Ascending aorta (tissue), 2 donors: ENCODE results near the gene OR5AN1. TPM values are rescaled to one million over a fixed set of nuclear protein-coding genes. Genes with fewer than 3 reads are reported as not detected.

ENCODE experiments used
- DNase-seq, 2 donors: peaks; one replicate each; pipeline ENCODE4 v3.0.0-alpha.2; 2019; ENCODE audit warnings: low spot score in 2 of 2
- H3K27ac ChIP-seq, 2 donors: fragments of 200-600 bp; sonication (generic); one replicate each; pipeline ENCODE4 v1.5.1; 2016 to 2017; ENCODE audit warnings: mild to moderate bottlenecking in 1 of 2
- H3K27me3 ChIP-seq: fragments of 200-600 bp; sonication (generic); one replicate; pipeline ENCODE4 v1.5.1; 2017
- H3K36me3 ChIP-seq, 2 donors: fragments of 200-600 bp; sonication (generic); one replicate each; pipeline ENCODE4 v1.5.1; 2016
- H3K4me1 ChIP-seq, 2 donors: fragments of 200-600 bp; sonication (generic); one replicate each; pipeline ENCODE4 v1.5.1; 2016 to 2017; ENCODE audit warnings: mild to moderate bottlenecking in 1 of 2
- H3K4me3 ChIP-seq, 2 donors: fragments of 200-600 bp; sonication (generic); one replicate each; pipeline ENCODE4 v1.5.1; 2016 to 2017; ENCODE audit warnings: mild to moderate bottlenecking in 1 of 2
- H3K9me3 ChIP-seq, 2 donors: fragments of 200-600 bp; sonication (generic); one replicate each; pipeline ENCODE4 v1.5.1; 2016
- intact Hi-C: fragments of 100-400 bp; cut with DNase I; formaldehyde crosslinking; loops from one replicate; pipeline ENCODE4 v1.15.1; 2023
- total RNA-seq: library from RNA; depleted of rRNA; stranded (reverse); fragments of >200 nt; gene quantifications from one replicate; pipeline ENCODE4 v1.1.0, GENCODE V29; 2016
- TF ChIP-seq, protein P1 (sequence below), 3 experiments: fragments of 200-600 bp in 2 of 3; fragments of 450-650 bp in 1 of 3; sonication (generic) in 2 of 3; IDR thresholded peaks; one replicate each; pipeline ENCODE4 v1.5.1; 2016 to 2019; ENCODE audit warnings: antibody characterized with exemption in 3 of 3, mild to moderate bottlenecking in 1 of 3, moderate library complexity in 1 of 3

OR5AN1 gene
- total RNA-seq, 1 donor from 2014 or later, result not detected

DNA sequence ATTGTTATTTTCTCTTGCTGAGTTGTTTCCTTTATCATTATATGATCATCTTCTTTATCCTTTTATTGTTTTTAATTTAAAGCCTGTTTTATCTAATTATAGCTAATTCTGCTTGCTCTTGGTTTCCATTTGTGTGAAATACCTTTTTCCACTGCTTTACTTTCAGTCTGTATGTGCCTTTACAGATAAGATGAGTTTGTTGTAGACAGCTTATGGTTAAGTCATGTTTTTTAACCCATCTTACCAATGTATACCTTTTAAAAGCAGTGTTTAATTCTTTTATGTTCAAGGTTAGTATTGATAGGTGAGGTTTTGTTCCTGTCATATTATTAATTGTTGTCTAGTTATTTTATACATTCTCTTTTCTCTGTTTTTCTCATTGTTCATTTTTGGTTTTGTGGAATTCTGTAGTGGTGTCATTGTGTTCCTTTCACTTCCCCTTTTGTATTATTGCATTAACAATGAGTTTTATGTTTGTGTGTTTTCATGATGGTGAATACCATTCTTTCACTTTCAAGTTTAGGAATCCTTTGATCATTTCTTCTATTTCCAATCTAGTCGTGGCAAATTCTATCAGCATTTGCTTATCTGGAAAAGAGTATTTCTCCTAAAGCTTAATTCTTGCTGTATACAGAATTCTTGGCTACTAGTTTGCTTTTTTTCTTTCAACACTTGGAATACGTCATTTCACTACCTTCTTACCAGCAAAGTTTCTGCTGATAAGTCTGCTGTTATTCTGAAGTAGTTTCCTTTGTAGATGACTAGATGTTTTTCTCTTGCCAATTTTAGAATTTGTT is 21.8 kb downstream of the OR5AN1 start:
- Histone ChIP-seq H3K9me3 (no peaks in the 10 kb centered on the region), H3K27ac (no peak overlapping the region), H3K27me3 (no peaks in the 10 kb centered on the region), H3K36me3 (no peaks in the 10 kb centered on the region), H3K4me3 (no peak overlapping the region), H3K4me1 (no peaks in the 10 kb centered on the region)
- intact Hi-C loops, result no loop called here
- TF ChIP-seq, protein P1, sequence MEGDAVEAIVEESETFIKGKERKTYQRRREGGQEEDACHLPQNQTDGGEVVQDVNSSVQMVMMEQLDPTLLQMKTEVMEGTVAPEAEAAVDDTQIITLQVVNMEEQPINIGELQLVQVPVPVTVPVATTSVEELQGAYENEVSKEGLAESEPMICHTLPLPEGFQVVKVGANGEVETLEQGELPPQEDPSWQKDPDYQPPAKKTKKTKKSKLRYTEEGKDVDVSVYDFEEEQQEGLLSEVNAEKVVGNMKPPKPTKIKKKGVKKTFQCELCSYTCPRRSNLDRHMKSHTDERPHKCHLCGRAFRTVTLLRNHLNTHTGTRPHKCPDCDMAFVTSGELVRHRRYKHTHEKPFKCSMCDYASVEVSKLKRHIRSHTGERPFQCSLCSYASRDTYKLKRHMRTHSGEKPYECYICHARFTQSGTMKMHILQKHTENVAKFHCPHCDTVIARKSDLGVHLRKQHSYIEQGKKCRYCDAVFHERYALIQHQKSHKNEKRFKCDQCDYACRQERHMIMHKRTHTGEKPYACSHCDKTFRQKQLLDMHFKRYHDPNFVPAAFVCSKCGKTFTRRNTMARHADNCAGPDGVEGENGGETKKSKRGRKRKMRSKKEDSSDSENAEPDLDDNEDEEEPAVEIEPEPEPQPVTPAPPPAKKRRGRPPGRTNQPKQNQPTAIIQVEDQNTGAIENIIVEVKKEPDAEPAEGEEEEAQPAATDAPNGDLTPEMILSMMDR (IDR thresholded peaks at IDR 0.05), result no peak
- DNase-seq, result no peak

DNA sequence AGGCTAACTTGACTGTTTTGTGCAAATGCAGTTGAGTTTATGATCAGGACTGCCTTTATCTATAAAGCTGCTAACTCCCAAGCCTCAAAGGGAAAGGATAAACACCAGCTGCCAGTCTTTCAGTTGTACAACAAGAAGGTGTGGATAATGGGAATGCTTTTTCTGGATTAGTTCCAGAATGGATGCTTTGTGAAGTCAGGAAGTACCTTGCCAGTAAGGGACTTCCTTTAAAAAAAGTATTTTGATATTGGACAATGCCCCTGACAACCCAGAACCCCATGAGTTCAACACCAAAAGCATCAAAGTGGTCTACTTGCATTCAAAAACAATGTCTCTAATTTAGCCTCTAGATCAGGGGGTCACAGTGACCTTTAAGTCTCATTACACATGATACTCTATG is 35.5 kb downstream of the OR5AN1 start:
- intact Hi-C loops, result no loop called here
- Histone ChIP-seq H3K4me3 (no peak overlapping the region), H3K4me1 (no peaks in the 10 kb centered on the region), H3K27ac (no peak overlapping the region), H3K27me3 (no peaks in the 10 kb centered on the region), H3K36me3 (no peaks in the 10 kb centered on the region), H3K9me3 (no peaks in the 10 kb centered on the region)
- TF ChIP-seq, protein P1 (IDR thresholded peaks at IDR 0.05), result no peak
- no peak for DNase-seq

DNA sequence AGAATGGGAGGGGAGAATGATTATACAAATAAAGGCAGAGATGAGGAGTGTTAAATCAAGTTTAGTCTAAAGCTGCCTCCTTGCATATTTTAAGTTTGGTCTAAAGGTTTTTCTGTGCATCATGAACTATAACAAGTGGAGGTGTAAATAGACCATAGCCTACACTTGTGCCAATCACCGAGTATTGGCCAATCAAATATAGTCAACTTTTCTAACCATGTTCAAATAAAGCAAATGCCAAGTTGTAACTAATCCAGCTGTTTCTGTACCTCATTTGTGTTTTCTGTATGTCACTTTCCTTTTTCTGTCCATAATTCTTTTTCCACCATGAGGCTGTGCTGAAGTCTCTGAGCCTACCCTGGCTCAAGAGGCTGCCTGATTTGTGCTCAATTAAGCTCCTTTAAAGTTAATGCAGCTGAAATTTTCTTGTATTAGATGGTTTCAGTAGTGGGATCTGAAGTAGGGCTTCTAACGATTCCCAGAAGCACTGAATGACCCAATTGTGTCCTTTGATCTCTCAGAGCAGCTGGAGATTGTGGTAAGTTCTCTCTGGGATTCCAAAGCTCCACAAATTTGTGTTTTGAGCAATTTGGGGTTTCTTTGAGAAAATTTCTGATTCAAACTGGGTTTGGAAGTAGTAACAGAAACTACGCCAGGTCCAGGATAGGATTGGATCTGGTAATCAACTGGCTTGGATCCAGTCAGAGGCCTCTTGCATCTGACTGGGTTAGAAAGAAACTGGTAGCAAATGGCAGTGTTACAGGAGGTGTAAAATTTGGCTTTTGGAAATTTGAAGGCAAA is 42.0 kb downstream of the OR5AN1 start:
- H3K4me1 ChIP-seq, result no peaks in the 10 kb centered on the region
- TF ChIP-seq, protein P1 (IDR thresholded peaks at IDR 0.05), result no peak
- H3K27me3 ChIP-seq, result no peaks in the 10 kb centered on the region
- H3K9me3 ChIP-seq, result no peaks in the 10 kb centered on the region
- DNase-seq, result no peak
- intact Hi-C loops, result no loop called here
- no peaks in the 10 kb centered on the region for H3K36me3 ChIP-seq
- H3K4me3 ChIP-seq, result no peak overlapping the region
- no peak overlapping the region for H3K27ac ChIP-seq

DNA sequence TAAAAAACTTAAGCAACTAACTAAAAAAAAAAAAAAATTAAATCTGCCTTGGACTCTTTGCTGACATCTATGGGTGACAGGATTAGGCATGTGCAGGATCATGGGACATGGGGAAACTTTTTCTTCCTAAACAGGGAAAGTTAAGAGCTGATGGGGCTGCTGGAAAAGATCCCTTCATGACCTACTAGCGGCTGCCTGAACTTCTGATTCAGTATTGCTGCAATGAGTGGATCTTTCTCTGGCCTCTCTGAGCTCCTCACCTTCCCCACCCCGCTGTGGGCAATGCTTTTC is 42.5 kb downstream of the OR5AN1 start:
- TF ChIP-seq, protein P1 (IDR thresholded peaks at IDR 0.05), result no peak
- no peaks in the 10 kb centered on the region for H3K4me1 ChIP-seq
- no peaks in the 10 kb centered on the region for H3K27me3 ChIP-seq
- no peak overlapping the region for H3K27ac ChIP-seq
- intact Hi-C loops, result no loop called here
- no peaks in the 10 kb centered on the region for H3K9me3 ChIP-seq
- H3K4me3 ChIP-seq, result no peak overlapping the region
- no peak for DNase-seq
- H3K36me3 ChIP-seq, result no peaks in the 10 kb centered on the region

DNA sequence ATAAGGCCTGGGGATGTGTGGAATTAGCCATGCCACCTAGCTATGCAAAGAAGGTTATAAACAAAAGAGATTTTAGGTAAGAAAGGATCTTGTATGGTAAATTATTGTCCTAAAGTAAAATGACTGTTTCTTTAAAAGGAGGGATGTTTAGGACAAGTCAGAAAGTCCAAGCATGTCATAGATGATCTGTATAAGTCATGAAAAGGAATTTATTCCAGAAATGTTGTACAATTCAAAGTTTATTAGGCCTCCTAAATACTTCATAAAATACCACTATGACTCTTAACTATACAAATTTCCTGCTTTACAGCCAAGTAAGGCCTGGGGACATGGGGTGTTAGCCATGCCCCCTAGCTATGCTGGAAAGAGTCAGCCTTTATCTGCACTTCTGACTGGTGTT is 44.9 kb downstream of the OR5AN1 start:
- Histone ChIP-seq H3K9me3 (no peaks in the 10 kb centered on the region), H3K4me3 (no peak overlapping the region), H3K27me3 (no peaks in the 10 kb centered on the region), H3K27ac (no peak overlapping the region), H3K4me1 (no peaks in the 10 kb centered on the region), H3K36me3 (no peaks in the 10 kb centered on the region)
- TF ChIP-seq, protein P1 (IDR thresholded peaks at IDR 0.05), result no peak
- intact Hi-C loops, result no loop called here
- no peak for DNase-seq
